Stomach (tissue), 9 donors: ENCODE measurements around the gene GRIA4. TPM values are rescaled to one million over a fixed set of nuclear protein-coding genes. Genes with fewer than 3 reads are reported as not detected.

Experiments
- DNase-seq, 2 donors: peaks; one replicate each; pipeline versions ENCODE4 v3.0.0 to v3.0.0-alpha.2; 2013 to 2019
- H3K27ac ChIP-seq, 5 donors: fragments of 200-600 bp in 4 of 5; sonication (generic) in 4 of 5; one replicate each; pipeline ENCODE4 v1.5.1; 2013 to 2019; ENCODE audit warnings: mild to moderate bottlenecking in 1 of 5, moderate library complexity in 1 of 5
- H3K27me3 ChIP-seq, 3 donors: fragments of 200-600 bp; sonication (generic); one replicate each; pipeline ENCODE4 v1.5.1; 2017 to 2019; ENCODE audit warnings: mixed run types in 1 of 3
- H3K36me3 ChIP-seq, 4 donors: fragments of 200-600 bp; sonication (generic); 1 replicate in 3 of 4; 2 replicates in 1 of 4; pipeline ENCODE4 v1.5.1; 2016 to 2019
- H3K4me1 ChIP-seq, 4 donors: fragments of 200-600 bp; sonication (generic); one replicate each; pipeline ENCODE4 v1.5.1; 2016 to 2019
- H3K4me3 ChIP-seq, 4 donors: fragments of 200-600 bp; sonication (generic) in 3 of 4; one replicate each; pipeline ENCODE4 v1.5.1; 2016 to 2019; ENCODE audit warnings: mild to moderate bottlenecking in 1 of 4
- H3K9me3 ChIP-seq, 4 donors: fragments of 200-600 bp; sonication (generic); one replicate each; pipeline ENCODE4 v1.5.1; 2016 to 2019
- CTCF ChIP-seq, 7 experiments: fragments of 450-650 bp in 4 of 7; fragments of 200-600 bp in 3 of 7; sonication (generic) in 3 of 7; IDR thresholded peaks; one replicate each; pipeline ENCODE4 v1.5.1; 2016 to 2019; ENCODE audit warnings: antibody characterized with exemption in 7 of 7, control low read depth in 2 of 7, mild to moderate bottlenecking in 1 of 7
- EP300 ChIP-seq: sonication (generic); formaldehyde crosslinking; IDR thresholded peaks from one replicate; pipeline ENCODE4 v1.6.1; 2017; ENCODE audit warnings: antibody characterized with exemption
- POLR2A ChIP-seq, 4 donors: fragments of 450-650 bp; IDR thresholded peaks; one replicate each; pipeline ENCODE4 v1.6.1; 2016; ENCODE audit warnings: antibody characterized with exemption in 4 of 4, control low read depth in 2 of 4, mild to moderate bottlenecking in 1 of 4, moderate library complexity in 1 of 4
- POLR2AphosphoS5 ChIP-seq, 3 donors: sonication (generic); formaldehyde crosslinking; IDR thresholded peaks; one replicate each; pipeline ENCODE4 v1.6.1; 2016; ENCODE audit warnings: antibody characterized with exemption in 3 of 3
- WGBS, 5 donors: extraction: QIAGEN DNeasy Blood & Tissue Kit in 3 of 5; methylation state at CpG; one replicate each; pipeline versions ENCODE4 v1.1.5 to v1.1.7; 2013 to 2018; 5-methylcytosine and 5-hydroxymethylcytosine counted together
- intact Hi-C: fragments of 100-400 bp; cut with DNase I; formaldehyde crosslinking; loops from one replicate; pipeline ENCODE4 v1.15.1; 2023; ENCODE audit warnings: low total_unique reads
- polyA plus RNA-seq, 3 donors: library from polyadenylated mRNA; stranded (reverse); fragments of 200-250 nt; gene quantifications; one replicate each; pipeline ENCODE4 v1.2.3, GENCODE V29; 2013
- total RNA-seq, 5 donors: library from RNA; depleted of rRNA; stranded (reverse); fragments of >200 nt; gene quantifications; one replicate each; pipeline versions ENCODE4 v1.1.0 to v1.2.3, GENCODE V29; 2014 to 2016
- donor health status: healthy with polysubstance abuse.
- donor health status: Bipolar disorder and iron deficiency.
- donor health status: healthy.

GRIA4 gene
- total and polyA plus RNA-seq, 8 donors = under 0.01 to 5.9 (median 2.0) TPM; not detected in 1

- H3K36me3 ChIP-seq = no peaks in the 10 kb centered on the region
- 68 to 84% (median 79%) methylated on average over 3 of the region's 3 CpGs for WGBS, 5 donors
- H3K27ac ChIP-seq = no peak overlapping the region
- intact Hi-C loops = no loop called here
- no peaks in the 10 kb centered on the region for H3K9me3 ChIP-seq
- H3K4me1 ChIP-seq = no peaks in the 10 kb centered on the region
- DNase-seq = no peak
- no peaks in the 10 kb centered on the region for H3K27me3 ChIP-seq
- no peak for TF ChIP-seq POLR2A (IDR thresholded peaks at IDR 0.05)
- TF ChIP-seq CTCF (IDR thresholded peaks at IDR 0.05) = no peak
- no peak for TF ChIP-seq EP300
- TF ChIP-seq POLR2AphosphoS5 (IDR thresholded peaks at IDR 0.05) = no peak
- no peak overlapping the region for H3K4me3 ChIP-seq
Measured at GRCh38 chr11:105856954-105857353, 247.1 kb downstream of the GRIA4 start.

- no peak for DNase-seq
- Histone ChIP-seq H3K4me1 (no peaks in the 10 kb centered on the region), H3K4me3 (no peak overlapping the region), H3K27me3 (no peaks in the 10 kb centered on the region), H3K9me3 (no peaks in the 10 kb centered on the region), H3K36me3 (no peaks in the 10 kb centered on the region), H3K27ac (no peak overlapping the region)
- no peak for TF ChIP-seq POLR2AphosphoS5 (IDR thresholded peaks at IDR 0.05)
- intact Hi-C loops = no loop called here
Measured at GRCh38 chr11:105857728-105858127, 247.9 kb downstream of the GRIA4 start.

GRCh38 chr11:105858841-105859240, 249.0 kb downstream of the GRIA4 start:
- intact Hi-C loops = no loop called here
- no peak for DNase-seq
- Histone ChIP-seq H3K27ac (no peak overlapping the region), H3K9me3 (no peaks in the 10 kb centered on the region), H3K4me3 (no peak overlapping the region), H3K36me3 (no peaks in the 10 kb centered on the region), H3K27me3 (peaks cover 0 to 4% (median 0%) of the 10 kb centered on the region in 3 donors), H3K4me1 (no peaks in the 10 kb centered on the region)
- TF ChIP-seq POLR2AphosphoS5 (IDR thresholded peaks at IDR 0.05) (no peak), CTCF (IDR thresholded peaks at IDR 0.05) (no peak), EP300 (no peak), POLR2A (IDR thresholded peaks at IDR 0.05) (no peak)

GRCh38 chr11:105860105-105860504, 250.2 kb downstream of the GRIA4 start:
- H3K27me3 ChIP-seq = peaks cover 0 to 4% (median 0%) of the 10 kb centered on the region in 3 donors
- no peak overlapping the region for H3K4me3 ChIP-seq
- DNase-seq = no peak
- H3K9me3 ChIP-seq = no peaks in the 10 kb centered on the region
- TF ChIP-seq POLR2A (IDR thresholded peaks at IDR 0.05) (no peak), EP300 (no peak), CTCF (IDR thresholded peaks at IDR 0.05) (no peak), POLR2AphosphoS5 (IDR thresholded peaks at IDR 0.05) (no peak)
- no peaks in the 10 kb centered on the region for H3K4me1 ChIP-seq
- H3K27ac ChIP-seq = no peak overlapping the region
- no peaks in the 10 kb centered on the region for H3K36me3 ChIP-seq
- intact Hi-C loops = no loop called here
- 77 to 84% (median 81%) methylated on average over 3 of the region's 3 CpGs for WGBS, 5 donors

GRCh38 chr11:105861225-105861624, 251.4 kb downstream of the GRIA4 start:
- H3K27me3 ChIP-seq = peaks cover 0 to 4% (median 0%) of the 10 kb centered on the region in 3 donors
- 38 to 56% (median 48%) methylated on average over 2 of the region's 2 CpGs for WGBS, 5 donors
- H3K4me1 ChIP-seq = no peaks in the 10 kb centered on the region
- H3K36me3 ChIP-seq = no peaks in the 10 kb centered on the region
- intact Hi-C loops = no loop called here
- no peak overlapping the region for H3K27ac ChIP-seq
- TF ChIP-seq POLR2A (IDR thresholded peaks at IDR 0.05) (no peak), EP300 (no peak), CTCF (IDR thresholded peaks at IDR 0.05) (no peak), POLR2AphosphoS5 (IDR thresholded peaks at IDR 0.05) (no peak)
- no peak overlapping the region for H3K4me3 ChIP-seq
- no peaks in the 10 kb centered on the region for H3K9me3 ChIP-seq
- peak in 1 of 2 donors; percentile 14 for DNase-seq
